HuH-7 (cell line): ENCODE results near the gene GRIN2C.
A peak's percentile ranks its signal among the peaks of the same experiment; 100 is the strongest.

Experiments used
- DNase-seq: peaks from one replicate; pipeline ENCODE4 v3.0.0; 2011; ENCODE audit warnings: low spot score

The GRIN2C gene

DNA sequence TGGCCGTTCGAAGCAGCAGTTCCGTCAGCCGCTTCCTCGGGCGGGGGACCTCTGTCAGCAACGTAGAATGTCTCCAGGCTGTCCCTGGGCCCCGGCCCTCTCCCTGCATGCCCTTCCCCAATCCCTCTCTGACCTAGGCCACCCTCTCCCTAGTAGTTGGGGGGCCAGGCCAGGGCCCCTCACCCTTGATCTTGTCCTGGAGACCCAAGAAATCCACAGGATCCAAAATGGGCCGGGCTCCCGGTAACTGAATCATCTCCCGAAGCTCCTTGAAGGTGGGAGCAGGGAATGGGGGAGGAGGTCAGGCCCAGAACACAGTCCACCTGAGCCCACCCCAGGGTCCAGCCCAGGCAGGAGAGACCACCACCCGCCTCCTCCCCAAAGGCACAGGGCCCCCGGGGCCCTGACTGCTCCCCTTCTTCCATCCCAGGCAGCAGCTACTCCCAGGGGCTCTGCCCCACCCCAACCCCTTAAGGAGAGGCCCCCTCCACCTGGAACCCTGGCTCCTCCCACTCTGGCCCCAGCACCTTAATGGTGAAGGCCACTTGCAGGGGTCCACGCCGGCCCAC lies 4.7 kb upstream of the GRIN2C start:
- DNase-seq: no peak

DNA sequence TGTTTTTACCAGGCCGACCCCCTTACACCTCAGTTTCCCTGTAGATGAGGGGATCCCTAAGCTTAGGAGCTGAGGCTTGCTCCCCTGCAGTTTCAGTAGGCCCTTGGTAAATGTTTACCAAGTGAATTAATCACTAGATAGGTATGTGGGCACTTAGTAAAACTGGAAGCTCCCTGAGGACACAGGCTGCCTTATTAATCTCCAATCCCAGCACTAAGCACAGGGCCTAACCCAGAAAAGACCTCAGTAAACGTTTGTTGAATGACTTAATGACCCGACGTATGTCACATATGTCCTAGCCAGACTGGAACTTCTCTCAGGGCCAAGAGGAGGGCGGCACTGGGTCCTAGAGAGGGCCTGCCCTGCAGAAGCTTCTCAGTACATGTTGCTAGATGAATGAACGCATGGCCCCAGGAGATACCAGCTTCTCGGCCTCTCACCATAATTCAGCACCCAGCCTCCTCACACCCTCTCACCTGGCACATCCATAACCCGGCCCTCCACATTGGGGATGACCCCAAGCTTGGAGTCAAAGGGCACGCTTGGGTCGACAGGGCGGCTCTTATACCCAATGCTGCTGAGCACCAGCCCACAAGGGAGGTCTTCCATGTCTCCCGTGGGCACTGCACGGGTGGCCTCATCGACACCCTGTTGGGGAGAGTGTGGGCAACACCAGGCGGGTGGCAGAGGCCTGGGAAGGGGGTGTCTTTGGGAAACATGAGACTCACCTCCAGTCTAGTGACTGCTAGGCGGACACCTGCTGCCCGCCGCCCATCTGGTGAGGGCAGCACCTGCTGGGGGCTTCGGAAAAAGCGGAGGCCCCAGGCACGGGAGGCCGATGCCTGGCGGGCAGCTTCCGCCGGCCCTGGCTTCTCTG lies 4.0 kb upstream of the GRIN2C start:
- no peak for DNase-seq

DNA sequence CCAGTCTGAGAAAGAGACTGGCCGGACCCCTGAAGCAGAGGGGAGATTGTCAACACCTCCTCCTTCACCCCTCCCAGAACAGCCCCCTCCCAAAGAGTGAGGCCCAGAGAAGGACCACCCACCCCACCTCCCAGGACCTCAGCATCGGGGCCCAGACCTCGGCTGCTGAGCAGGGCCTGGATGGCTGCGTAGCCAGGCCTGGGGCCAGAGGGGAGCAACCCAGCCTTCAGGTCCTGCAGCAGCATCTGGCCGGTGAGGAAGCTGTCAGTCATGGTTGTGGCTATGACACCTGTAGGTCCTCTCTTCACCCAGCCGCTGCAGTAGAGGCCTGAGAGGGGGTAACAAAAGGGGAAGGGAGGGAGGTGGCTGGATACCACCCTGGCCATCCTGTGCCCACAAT lies 3.2 kb upstream of the GRIN2C start:
- no peak for DNase-seq

DNA sequence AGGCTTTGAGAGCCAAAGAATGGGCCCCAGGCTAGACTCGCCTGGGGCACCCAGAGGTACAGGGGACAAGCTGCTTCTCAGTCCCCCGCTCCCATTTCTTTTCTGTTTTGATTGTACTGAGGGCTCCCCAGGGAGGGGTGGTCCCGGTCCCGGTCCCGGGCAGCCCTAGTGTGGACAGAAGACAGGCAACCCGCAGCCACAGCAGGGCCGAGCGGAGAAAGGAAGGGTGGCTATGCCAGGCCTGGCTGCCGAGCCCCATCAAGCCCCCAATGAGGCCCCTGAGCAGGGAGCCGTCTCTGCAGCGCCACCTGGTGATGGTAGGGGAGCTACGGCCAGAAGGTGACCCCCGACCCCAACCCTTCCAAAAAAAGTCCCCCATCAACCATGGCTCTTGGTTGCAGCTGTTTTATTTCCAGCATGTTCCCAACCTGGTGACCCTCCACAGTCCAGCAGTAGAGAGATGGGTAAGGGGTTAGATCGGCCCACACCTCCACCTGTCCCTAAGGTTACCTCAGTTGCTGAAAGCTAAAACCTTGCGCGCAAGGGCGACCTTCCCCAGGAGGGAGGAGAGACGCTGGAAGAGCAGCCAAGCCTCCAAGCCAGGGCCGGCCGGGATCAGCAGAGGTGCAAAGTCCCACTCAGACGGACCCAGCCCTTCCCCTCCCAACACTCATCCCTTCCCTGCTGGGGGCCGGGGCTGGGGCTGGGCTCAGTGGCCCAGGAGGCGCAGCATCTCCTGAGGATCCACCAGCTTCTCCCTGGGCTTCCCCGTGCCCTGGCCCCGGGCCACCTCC lies 2.6 kb upstream of the GRIN2C start:
- peak; percentile 94 for DNase-seq

DNA sequence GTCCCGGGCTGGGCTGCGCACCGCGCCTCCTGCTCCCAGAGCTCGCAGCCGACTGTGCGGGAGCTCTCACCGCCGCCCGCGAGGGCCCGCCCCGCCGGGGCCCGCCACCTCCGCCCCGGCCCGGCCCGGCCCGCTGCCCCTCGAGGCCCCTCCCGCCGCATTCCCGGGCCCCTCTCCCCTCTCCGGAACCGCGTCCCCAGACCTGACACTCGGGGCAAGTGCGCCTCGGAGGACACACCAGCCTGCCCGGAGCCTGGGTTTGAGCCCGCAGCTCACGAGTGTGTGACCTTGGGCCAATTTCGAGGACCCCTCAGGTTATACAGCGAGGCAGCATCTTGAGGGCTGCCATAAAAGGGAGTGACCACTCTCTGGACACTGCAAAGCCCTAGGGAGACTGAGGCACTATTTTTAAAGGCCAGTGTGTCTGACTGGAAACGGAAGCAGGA lies 2.0 kb upstream of the GRIN2C start:
- DNase-seq: no peak

DNA sequence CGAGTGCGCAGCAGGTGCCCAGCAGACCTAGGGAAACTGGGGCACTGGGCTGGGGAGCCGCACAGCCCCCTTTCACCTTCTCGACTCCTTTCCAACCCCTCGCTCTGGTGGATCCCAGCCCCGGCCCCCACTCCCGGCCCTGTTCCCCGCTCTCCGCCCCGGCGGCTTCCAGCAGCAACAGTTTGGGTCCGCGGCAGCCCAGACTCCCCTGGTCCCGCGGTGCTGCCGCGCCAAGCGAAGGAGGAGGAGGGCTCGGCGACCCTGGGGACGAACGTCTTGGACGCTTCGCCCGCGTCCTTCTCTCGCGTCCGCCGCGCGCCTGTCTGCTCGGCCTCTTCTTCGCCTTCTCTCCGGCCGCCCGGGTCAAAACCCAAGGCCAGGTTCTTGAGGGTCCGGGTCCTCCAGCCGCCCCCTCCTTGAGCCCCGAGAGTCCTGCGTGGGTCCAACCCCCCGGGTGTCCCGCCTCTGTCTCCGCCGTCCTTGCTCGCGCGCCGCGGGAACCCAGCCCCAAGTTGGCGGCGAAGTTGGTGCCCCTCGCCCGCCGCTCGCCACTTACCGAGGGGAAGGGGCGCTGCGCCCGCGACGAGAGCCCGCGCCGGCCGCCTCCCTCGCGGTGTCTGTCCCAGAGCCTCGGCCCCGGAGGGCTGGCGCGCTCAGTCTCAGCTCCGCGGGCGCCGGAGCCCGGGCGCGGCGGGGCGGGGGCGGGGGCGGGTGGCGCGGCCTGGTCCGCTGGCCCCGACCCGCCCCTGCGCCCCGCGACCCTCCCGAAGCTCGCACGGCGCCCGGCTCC lies 1.4 kb upstream of the GRIN2C start:
- DNase-seq: no peak

DNA sequence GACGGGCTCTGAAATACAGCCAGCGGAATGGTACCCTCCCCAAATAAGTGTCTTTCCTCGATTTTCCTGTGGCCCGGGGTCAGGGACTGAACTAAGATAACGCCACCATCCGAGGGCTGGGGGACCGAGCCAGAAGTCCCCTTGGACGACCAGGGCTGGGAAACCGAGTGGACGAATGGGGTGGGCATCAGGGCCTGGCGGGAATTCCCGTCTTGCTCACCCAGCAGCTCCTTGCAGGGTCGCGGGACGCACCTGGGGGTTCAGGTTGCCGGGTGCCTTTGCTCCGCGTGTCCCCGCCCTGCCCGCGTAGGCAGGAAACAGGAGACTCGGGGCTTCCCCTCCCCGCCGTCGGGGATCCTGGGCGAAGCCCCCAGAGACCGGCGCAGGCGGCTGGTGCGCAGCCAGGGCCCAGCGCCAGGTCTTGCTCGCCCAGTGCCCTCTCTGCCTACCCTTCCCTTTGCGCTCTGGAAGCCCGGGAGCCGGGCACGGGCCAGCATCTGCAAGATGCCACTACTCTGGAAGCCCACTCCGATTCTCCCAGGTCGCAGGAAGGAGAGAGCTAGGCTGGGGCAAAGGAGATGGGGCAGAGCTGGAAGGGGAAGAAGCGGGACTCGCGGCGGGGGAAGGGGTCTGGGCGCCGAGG lies 665 bp upstream of the GRIN2C start:
- peak; percentile 55 for DNase-seq

DNA sequence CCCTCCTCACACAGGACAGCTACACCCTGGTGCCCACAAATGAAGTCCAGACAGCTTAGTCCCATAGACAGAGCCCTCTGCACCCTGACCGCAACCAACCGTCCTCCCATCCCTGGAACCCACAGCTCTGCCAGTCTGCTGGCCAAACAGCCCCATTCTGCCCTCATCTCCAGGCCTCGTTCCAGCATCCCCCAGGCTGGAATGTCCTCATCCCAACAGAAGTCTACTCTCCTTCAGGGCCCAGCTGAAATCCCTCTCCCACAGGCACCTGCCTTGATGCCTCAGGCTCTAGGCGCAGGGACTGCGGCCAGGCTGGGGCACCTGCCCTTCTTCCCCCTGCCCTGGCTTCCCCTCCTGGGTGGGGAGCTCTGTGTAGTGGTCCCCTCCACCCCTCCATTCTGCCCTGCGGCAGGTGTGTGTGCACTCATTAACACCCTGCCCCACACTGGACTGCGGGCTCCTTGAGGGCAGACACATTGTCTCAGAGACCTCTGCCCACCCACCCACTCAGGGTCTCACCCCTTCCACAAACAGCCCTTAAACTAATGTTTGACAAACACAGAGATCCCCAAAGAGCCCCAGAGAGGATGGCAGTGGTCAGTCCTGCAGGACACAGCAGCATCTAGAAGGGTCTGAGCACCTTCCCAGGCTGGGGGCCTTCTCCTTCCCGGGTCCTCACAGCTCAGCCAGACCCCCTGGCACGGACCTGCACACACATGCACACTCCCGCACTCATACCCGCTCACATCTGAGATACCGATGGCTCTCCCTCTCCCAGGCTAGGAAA lies 820 bp downstream of the GRIN2C start:
- no peak for DNase-seq

DNA sequence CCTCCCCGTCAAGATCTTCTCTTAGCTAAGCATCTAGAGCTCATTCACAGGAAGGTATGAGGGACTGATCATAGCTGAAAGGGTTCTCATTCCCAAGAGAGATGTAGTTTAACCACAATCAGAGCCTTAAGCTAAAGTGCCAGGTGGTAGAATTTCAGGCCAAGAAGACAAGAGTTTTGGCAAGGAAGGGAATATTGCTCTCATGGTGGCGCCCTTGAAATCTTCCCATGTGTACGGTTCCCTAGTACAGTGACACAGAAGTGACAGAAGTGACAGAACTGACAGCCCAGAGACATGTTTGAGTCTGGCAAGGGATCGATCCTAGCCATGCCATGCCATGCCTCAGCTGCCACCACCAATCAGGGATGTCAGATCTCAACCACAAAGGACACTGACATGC lies 2.5 kb downstream of the GRIN2C start:
- no peak for DNase-seq

DNA sequence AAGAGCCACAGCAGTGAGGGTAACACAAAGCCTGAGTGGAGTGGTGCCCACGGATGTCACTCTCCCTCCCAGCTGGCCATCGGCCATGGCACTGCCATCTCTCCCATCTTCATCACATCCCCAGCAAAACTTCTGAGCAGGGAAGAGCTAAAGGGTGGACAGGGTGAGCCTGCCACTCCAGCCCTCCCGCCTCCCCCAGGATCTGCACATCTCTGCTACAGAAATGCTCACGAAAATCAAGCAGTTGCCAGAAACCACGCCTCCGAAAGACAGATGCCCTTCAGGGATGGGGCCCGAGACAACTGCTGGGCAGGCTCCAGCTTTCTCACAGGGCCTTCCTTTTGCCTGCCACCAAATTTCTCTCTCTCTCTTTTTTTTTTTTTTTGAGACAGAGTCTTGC lies 3.6 kb downstream of the GRIN2C start:
- no peak for DNase-seq

DNA sequence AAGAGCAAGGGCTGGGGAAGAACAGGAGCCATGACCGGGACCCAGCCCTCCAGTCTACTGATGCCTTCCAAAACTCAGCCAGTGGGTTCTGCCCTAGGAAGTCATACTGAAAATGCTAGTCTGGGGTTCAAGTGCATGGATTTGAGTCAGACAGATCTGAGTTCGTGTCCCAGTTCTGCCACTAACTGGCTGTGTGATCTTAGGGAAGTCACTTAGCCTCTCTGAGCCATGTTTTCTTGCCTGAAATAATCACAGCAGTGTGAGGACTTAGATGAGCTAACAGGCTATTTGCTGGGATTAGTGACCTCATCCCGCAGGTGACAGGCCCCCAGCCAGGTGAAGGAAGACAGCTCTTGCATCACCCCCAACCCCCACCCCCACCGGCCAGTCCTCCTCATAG lies 4.4 kb downstream of the GRIN2C start:
- DNase-seq: no peak

DNA sequence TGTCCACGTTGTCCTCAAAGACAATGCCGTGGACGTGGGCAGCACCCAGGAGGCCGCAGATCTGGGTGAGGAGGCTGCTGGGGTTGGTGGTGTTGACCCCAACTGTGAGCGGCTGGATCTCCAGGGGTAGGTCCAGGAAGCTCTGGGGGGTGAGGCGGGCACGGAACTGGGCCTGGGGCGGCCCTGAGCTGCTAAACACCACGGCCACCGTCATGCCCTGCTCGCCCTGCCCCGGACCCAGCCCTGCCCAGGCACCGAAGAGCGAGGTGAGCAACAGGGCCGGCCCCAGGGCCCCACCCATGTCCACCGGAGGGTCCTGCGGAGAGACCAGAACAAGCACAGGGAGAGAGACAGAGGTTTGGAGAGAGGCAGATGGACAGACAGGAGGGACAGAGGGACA lies 4.9 kb downstream of the GRIN2C start:
- DNase-seq: no peak

DNA sequence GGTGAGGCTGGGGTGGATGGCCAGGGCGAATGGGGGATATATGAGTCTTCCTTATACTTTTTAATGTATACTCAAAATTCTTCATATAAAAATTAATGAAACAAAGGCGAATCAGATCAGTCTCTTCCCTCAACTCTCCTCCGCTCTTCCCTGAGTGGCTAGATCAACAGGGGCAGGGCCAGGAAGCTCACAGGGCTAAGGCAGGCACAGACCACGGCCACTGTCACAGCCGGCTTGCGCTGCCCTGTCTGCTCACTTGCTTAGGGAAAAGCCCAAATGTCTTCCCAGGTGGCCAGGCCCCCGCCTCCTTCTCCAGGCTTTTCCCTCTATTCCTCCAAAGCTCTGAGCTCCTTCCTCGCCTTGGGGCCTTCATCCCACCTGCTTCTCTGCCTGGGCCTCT lies 6.0 kb downstream of the GRIN2C start:
- no peak for DNase-seq

DNA sequence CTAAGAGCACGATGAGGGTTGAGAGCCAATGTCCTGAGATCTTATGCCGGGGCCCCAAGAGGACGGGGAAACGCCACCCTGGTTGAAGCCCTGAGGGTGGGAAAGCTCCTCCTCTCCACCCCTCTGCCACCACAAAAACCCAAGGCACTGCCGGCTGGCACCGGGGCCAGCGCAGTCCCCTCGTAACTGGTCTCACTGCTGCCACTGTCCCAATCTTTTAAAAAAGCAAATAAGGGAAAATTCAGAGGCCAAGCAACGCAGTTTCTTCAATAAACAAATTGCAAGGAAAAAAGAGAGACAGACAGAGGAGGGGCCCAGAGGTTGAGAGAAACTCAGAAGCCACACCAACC lies 6.7 kb downstream of the GRIN2C start:
- no peak for DNase-seq

DNA sequence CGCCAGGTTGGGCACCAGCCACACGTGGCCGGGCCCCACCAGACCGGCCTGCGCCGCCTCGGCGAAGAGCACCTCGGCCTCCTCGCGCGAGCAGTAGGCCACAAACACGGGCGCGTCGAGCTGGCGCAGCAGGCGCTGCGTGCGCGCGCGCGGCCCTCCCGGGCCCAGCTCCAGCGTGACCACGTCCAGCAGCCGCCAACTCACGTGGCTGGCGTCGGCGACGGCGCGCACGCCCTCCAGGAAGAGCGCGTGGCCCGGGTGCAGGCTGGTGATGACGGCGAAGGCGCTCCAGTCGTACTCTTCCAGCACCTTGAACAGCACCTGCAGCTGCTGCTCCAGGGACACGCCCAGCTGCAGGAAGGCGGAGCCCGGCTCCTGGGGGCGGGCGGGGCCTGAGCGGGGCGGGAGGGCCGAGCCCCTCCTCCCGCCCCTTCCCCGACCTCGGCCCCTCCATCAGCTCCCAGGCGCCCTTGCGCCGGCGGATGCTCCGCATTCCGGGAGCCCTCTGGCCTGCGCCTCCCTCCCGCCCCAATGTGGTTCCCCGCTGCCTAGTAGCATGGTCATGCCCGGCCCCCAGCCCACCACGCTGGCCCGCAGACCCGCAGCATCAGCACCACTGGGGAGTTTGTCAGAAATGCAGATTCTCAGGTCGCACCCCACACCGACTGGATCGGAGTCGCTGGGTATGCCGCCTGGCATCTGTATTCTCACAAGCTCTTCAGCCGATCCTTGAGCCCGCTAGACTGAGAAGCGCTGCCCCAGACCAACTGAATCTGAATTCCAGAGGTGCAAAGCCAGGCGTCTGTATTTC lies 7.2 kb downstream of the GRIN2C start:
- DNase-seq: no peak

DNA sequence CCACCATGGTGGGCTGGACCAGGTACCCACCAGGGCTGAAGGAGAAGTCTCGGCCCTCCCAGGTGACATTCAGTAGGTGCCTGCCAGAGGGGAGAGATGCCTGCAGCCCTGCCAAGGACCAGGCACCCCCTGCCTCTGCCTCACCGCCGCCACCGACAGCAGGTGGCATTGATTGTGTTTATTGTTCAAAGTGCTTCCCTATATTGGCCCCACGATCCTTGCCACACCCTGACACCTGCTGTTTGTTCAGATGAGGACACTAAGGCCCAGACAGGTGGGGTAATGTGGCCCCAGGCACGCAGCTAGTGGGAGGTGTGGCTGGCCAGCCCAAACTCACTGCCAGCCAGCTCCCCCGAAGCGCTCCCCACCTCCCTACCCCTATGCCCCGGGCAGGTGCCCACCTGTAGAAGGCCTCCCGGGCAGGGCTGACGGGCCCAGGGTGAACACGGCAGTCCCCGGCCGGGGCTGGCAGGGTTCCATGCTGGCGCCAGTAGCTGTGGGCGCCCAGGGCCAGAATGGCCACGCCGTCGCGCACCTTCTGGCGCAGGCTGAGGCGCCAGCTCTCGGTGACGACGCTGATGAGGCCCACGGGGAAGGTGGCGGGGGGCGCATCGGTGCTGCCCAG lies 8.0 kb downstream of the GRIN2C start:
- DNase-seq: no peak

DNA sequence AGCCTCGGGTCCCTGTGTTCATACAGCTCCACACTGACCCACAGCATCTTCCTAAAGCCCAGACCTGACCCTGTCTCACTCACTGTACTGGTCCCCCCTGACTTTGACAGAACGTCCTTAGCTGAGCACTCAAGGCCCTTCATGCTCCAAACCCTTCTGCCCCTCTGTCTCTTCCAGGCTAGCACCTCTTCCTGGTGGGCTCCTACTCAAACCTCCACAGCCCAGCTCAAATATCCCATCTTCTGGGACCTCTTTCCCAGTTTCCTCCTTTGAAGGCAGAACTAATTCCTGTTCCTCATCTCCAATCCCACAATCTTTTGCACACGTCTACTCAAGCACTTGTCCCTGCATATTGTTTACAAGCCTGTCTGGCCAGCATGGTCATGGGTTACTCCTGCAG lies 8.8 kb downstream of the GRIN2C start:
- DNase-seq: no peak

DNA sequence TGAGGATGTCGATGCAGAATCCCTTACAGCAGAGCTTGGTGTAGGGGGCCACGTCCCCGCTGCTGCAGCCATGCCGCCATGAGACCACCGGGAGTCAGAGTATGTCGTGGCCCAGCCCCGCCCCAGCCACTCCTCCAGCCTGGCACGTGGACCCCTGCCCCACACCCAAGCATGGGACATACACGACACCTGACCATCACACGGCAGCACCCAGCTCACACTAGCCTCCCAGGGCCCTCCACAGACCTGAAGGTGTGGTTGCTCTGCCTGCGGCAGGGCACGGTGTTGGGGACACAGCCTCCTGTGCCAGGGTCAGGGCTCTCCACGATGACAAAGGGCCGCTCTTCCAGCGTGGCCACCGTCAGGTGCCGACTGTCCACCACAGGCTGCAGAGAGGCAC lies 9.4 kb downstream of the GRIN2C start:
- no peak for DNase-seq

DNA sequence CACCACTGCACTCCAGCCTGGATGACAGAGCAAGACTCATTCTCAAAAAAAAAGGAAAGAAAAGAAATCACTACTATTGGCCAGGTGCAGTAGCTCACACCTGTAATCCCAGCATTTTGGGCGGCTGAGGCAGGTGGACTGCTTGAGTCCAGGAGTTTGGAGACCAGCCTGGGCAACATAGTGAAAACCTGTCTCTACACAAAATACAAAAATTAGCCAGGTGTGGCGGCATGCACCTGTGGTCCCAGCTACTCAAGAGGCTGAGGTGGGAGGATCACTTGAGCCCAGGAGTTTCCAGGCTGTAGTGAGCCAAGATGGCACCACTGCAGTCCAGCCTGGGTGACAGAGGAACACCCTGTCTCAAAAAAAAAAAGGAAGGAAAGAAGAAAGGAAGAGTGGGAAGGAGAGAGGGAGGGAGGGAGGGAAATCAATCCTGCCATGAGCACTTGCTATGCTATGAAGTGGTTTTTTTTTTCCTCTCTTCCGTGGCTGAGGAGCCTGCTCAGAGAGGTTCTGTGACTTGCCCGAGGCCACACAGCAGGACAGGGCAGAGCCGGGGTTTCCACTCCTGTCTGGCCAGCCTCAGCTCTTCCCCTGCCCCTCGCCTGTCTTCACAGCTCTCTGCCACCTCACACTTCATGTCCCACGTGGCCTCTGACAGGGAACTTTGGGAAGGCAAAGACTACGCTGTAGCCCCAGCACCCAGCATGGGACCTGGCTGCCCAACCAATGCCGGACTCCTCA lies 10.9 kb downstream of the GRIN2C start:
- no peak for DNase-seq
